ENCODE data around the gene CMKLR1.

Gene CMKLR1

GRCh38 chr12:108304633-108305032 is 34.5 kb downstream of the CMKLR1 start:
- Histone ChIP-seq H3K27ac (ENCODE audit: low read length) (no peak overlapping the region), H3K4me1 (ENCODE audit: insufficient read depth, low read length) (no peaks in the 10 kb centered on the region), H3K9ac (ENCODE audit: low read depth, low read length) (no peak overlapping the region), H3K27me3 (ENCODE audit: insufficient read depth, low read length, poor library complexity) (peaks cover 16% of the 10 kb centered on the region), H4K20me1 (ENCODE audit: insufficient read depth, low read length) (no peaks in the 10 kb centered on the region), H3K4me2 (ENCODE audit: insufficient read depth, low read length) (no peak overlapping the region), H3K9me3 (ENCODE audit: insufficient read depth, low read length, severe bottlenecking) (no peaks in the 10 kb centered on the region), H3K4me3 (ENCODE audit: low read depth in 1 of 2, low read length in 2 of 2) (no peak overlapping the region), H3K36me3 (ENCODE audit: insufficient read depth, low read length) (no peaks in the 10 kb centered on the region), H3K79me2 (ENCODE audit: insufficient read depth, low read length) (no peaks in the 10 kb centered on the region), H2AFZ (ENCODE audit: low read depth, low read length) (no peak overlapping the region)
- TF ChIP-seq, protein P1, sequence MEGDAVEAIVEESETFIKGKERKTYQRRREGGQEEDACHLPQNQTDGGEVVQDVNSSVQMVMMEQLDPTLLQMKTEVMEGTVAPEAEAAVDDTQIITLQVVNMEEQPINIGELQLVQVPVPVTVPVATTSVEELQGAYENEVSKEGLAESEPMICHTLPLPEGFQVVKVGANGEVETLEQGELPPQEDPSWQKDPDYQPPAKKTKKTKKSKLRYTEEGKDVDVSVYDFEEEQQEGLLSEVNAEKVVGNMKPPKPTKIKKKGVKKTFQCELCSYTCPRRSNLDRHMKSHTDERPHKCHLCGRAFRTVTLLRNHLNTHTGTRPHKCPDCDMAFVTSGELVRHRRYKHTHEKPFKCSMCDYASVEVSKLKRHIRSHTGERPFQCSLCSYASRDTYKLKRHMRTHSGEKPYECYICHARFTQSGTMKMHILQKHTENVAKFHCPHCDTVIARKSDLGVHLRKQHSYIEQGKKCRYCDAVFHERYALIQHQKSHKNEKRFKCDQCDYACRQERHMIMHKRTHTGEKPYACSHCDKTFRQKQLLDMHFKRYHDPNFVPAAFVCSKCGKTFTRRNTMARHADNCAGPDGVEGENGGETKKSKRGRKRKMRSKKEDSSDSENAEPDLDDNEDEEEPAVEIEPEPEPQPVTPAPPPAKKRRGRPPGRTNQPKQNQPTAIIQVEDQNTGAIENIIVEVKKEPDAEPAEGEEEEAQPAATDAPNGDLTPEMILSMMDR (IDR thresholded peaks at IDR 0.05; ENCODE audit: borderline replicate concordance, extremely low read depth, low read length, poor library complexity, severe bottlenecking) = no peak
- no peak for TF ChIP-seq EZH2 (IDR thresholded peaks at IDR 0.05; ENCODE audit: borderline replicate concordance, low read depth, low read length, severe bottlenecking)
- no peak for ATAC-seq (ENCODE audit: insufficient read depth, low read depth)
- DNase-seq = no peak

DNA sequence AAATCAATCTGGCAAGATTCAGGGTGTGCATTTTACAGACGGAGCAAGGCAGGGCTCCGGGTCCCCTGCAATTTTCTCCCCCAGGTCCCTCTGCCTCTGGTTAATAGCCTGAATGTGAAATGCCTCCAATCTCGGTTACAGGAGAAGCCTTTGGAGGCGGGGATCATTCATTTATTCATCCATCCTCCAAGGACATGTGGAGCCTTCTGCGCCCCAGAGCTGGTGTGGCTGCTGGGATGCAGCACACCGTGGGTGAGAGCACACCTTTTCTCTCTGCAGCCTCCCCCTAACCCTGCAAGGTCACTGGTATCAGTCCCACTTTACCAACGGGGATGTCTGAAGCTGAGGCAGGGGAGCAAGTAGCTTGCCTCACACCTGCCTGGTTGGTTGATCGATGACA is 35.4 kb downstream of the CMKLR1 start:
- H3K9me3 ChIP-seq (ENCODE audit: insufficient read depth, low read length, severe bottlenecking) = no peaks in the 10 kb centered on the region
- H3K4me1 ChIP-seq (ENCODE audit: insufficient read depth, low read length) = no peaks in the 10 kb centered on the region
- H3K27me3 ChIP-seq (ENCODE audit: insufficient read depth, low read length, poor library complexity) = peaks cover 16% of the 10 kb centered on the region
- TF ChIP-seq, protein P1 (IDR thresholded peaks at IDR 0.05; ENCODE audit: borderline replicate concordance, extremely low read depth, low read length, poor library complexity, severe bottlenecking) = no peak
- no peak for TF ChIP-seq EZH2 (IDR thresholded peaks at IDR 0.05; ENCODE audit: borderline replicate concordance, low read depth, low read length, severe bottlenecking)
- H3K4me2 ChIP-seq (ENCODE audit: insufficient read depth, low read length) = no peak overlapping the region
- no peaks in the 10 kb centered on the region for H3K36me3 ChIP-seq (ENCODE audit: insufficient read depth, low read length)
- DNase-seq (no peak), ATAC-seq (ENCODE audit: insufficient read depth, low read depth) (no peak)
- no peaks in the 10 kb centered on the region for H3K79me2 ChIP-seq (ENCODE audit: insufficient read depth, low read length)
- H3K9ac ChIP-seq (ENCODE audit: low read depth, low read length) = no peak overlapping the region
- H3K4me3 ChIP-seq (ENCODE audit: low read depth in 1 of 2, low read length in 2 of 2) = no peak overlapping the region
- no peak overlapping the region for H2AFZ ChIP-seq (ENCODE audit: low read depth, low read length)
- no peaks in the 10 kb centered on the region for H4K20me1 ChIP-seq (ENCODE audit: insufficient read depth, low read length)
- no peak overlapping the region for H3K27ac ChIP-seq (ENCODE audit: low read length)

DNA sequence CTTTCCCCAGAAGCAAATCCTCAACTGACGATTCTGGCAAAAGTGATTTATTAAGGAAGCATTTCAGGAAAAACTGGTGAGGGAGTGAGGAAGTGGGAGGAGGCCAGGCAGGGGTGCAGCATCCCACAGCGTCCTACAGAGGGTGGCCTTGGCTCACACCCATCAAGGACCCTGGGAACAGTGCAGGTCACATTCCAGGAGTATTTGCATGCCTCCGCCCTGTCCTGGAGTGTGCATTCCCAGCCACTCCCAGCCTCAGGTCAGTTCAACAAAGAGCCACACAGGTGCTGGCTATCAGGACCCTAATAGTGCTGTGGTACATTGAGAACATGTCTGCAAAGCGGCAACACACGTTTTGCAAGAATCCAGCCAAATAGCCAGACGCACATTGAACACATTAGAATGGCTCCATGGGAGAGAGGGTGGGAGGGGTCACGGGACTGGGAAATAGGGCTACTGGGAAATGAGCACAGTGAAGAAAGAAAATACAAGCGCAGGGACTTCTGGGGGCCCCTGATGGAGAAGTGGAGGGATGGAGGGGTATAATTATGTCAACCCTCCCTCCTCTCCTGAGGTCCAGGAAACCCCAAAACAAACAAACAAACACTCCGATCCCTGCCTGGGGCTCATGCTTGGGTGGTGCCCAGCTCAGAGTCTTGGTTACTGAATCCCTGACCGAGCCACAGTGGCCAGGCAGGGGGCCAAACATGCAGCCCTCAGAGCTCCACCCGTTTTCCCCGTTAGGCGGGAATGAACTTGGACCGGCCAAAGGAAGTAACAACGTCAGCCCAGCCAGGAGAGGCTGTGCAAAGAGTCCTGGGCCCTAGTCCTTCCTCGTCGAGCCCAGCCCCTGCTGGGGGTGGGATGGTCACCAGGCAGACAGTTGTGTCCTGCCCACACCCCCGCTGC is 36.5 kb downstream of the CMKLR1 start:
- H3K27ac ChIP-seq (ENCODE audit: low read length) = no peak overlapping the region
- H3K4me2 ChIP-seq (ENCODE audit: insufficient read depth, low read length) = no peak overlapping the region
- H3K79me2 ChIP-seq (ENCODE audit: insufficient read depth, low read length) = no peaks in the 10 kb centered on the region
- H3K9ac ChIP-seq (ENCODE audit: low read depth, low read length) = no peak overlapping the region
- no peaks in the 10 kb centered on the region for H3K9me3 ChIP-seq (ENCODE audit: insufficient read depth, low read length, severe bottlenecking)
- H3K4me3 ChIP-seq (ENCODE audit: low read depth in 1 of 2, low read length in 2 of 2) = no peak overlapping the region
- H3K36me3 ChIP-seq (ENCODE audit: insufficient read depth, low read length) = no peaks in the 10 kb centered on the region
- H2AFZ ChIP-seq (ENCODE audit: low read depth, low read length) = no peak overlapping the region
- TF ChIP-seq, protein P1 (IDR thresholded peaks at IDR 0.05; ENCODE audit: borderline replicate concordance, extremely low read depth, low read length, poor library complexity, severe bottlenecking) = peak; percentile 11
- TF ChIP-seq EZH2 (IDR thresholded peaks at IDR 0.05; ENCODE audit: borderline replicate concordance, low read depth, low read length, severe bottlenecking) = no peak
- H3K27me3 ChIP-seq (ENCODE audit: insufficient read depth, low read length, poor library complexity) = peaks cover 15% of the 10 kb centered on the region
- no peaks in the 10 kb centered on the region for H3K4me1 ChIP-seq (ENCODE audit: insufficient read depth, low read length)
- ATAC-seq (ENCODE audit: insufficient read depth, low read depth) = no peak
- no peak for DNase-seq
- H4K20me1 ChIP-seq (ENCODE audit: insufficient read depth, low read length) = no peaks in the 10 kb centered on the region

Measured in DND-41 (cell line).